Neural progenitor cell (in vitro differentiated cells): ENCODE results near the gene KRT8.

Experiments
- CTCF ChIP-seq: fragments of 200-600 bp; sonication (generic); IDR thresholded peaks from 2 replicates; pipeline ENCODE4 v1.5.1; 2017; ENCODE audit warnings: antibody characterized with exemption, mild to moderate bottlenecking
- EZH2 ChIP-seq: fragments of 200-600 bp; sonication (generic); IDR thresholded peaks from 2 replicates; pipeline ENCODE4 v1.6.1; 2017; ENCODE audit warnings: antibody characterized with exemption, mild to moderate bottlenecking, moderate library complexity

- TF ChIP-seq EZH2 = no peak
- TF ChIP-seq CTCF = no peak
Observed at GRCh38 chr12:52947738-52948423, 43.0 kb upstream of the KRT8 start.
